ENCODE results near the gene TTBK1.

Gene TTBK1

DNA sequence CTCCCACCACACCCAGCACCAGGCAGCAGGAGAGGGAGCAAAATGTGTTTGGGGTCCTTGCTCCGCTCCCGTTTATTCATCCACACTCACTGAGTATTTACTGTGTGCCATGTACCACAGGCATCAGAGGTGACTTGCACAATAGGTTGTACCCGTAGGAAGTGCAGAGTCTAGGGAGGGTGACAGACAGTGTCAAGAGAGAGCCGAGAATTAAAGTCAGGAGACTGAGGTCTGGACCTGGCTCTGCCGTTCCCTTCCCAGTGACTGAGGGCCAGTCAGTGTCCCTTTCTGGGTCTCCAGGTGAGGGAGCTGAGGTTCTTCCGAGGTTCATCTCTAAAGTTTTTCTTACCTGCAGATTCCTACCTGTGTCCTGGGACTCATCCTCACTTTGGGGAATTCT, 22.3 kb downstream of the TTBK1 start:
- no peak for TF ChIP-seq POLR2A (IDR thresholded peaks at IDR 0.05; ENCODE audit: low read length)
- no peak for TF ChIP-seq GATA1 (IDR thresholded peaks at IDR 0.05; ENCODE audit: low read depth, low read length)
- DNase-seq, result no peak

DNA sequence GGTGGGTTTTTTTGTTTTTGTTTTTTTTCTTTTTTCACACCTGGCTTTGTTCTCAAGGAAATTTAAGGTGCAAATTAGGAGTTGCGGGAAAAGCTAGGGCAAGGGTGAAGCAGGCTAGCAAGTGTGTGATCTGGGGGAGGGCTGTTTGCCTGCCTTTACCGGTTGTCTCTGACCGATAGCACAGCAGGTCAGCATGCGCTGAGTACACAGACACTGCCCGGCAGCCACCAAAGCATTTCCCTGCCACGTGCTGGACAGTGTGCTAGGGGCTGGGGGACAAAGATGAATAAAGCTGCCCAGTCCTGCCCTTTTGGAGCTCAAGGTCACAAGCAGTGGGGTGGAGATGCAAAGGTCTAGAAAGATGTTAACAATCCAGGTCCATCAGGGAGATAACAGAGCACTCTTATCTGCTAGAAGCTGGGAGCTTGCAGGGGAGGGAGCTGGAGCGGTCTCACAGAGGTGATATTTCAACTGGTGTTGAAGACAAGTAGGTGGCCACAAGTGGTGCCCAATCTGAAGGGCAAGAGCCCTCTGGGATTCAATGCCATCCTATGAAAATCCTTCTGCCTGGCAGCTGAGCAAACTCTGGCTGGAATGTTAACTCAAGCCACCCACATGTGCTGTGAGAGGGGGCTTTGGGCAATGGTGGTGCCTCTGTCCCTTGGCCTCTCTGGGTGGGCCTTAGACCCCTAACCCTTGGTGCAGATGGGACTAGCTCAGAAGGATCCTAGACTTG, 24.5 kb downstream of the TTBK1 start:
- DNase-seq, result peak in 1 of 2 experiments; percentile 39
- TF ChIP-seq GATA1 (IDR thresholded peaks at IDR 0.05; ENCODE audit: low read depth, low read length), result no peak

DNA sequence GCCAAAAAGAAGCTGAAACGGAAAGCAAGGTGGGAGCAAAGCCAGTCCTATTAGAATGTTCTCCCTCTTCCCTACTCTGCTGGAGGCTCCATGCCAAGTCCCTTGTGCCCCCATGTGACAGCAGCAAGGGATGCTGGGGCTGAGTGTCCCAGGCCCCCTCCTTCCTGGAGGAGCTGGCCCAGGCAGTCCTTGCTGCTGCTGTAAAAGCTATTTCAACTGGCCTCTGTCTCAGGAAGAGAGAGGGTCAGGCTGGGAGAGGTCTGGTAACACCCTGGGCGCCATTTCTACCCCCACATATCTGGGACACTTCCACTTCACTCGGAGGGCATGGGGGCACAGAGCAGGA, 25.0 kb downstream of the TTBK1 start:
- TF ChIP-seq GATA1 (IDR thresholded peaks at IDR 0.05; ENCODE audit: low read depth, low read length) (no peak), POLR2A (IDR thresholded peaks at IDR 0.05; ENCODE audit: low read length) (no peak)
- DNase-seq, result no peak

DNA sequence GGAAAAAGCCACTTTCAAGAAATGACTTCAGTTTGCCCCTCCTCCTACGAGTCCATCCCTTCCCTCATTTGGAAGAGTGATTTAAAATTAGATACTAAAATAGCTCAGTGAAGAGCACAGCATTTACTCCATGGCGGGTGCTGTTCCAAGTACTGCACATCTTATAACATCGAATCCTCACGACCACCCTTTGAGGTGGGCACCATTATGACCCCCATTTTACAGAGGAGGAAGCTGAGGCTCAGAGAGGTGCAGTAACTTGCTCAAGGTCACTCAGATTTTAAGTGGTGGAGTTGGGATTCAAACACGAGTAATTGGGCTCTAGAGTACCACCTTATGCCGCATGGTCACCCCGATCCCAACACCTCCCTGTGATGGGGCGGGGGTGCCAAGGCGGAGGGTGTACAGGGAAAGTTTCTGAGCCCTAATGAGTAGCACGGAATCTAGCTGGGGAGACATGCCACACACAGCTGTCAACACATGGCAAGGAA, 25.5 kb downstream of the TTBK1 start:
- no peak for TF ChIP-seq GATA1 (IDR thresholded peaks at IDR 0.05; ENCODE audit: low read depth, low read length)
- no peak for TF ChIP-seq POLR2A (IDR thresholded peaks at IDR 0.05; ENCODE audit: low read length)

DNA sequence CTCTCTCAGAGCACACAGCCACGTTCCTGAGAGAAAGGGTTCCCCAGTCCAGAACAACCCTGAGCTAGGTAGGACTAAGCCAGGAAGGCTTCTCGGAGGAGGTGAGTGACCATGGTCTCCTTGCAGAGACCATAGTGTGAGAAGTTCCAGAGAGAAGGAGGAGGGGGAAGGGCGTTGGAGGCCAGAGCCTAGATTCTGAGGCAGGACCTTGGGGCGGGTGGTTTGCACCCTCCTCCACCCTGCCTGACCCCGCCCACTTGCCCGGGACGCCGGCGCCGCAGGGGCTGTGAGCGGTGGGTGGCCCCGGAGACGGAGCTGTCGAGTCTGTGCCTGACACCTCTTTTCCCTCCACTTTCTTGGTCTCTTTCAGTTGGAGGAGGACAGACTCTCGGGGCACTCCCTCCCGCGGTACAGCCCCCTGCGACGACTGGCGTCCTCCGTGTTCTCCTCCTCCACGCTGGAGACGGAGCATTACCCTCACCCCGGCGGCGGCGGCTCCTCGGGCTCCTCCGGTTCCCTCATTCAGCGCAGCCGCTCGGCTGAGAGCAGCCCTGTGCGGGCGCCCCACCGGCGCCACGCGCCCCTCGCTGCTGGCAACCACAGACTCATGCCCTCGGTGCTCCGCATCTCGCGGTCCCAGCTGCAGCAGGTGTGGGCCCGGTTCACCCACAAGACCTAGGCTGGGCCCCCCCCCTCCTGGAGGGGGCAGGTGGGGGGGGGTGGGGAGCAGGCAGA, 26.2 kb downstream of the TTBK1 start:
- TF ChIP-seq POLR2A (IDR thresholded peaks at IDR 0.05; ENCODE audit: low read length), result no peak
- peak; percentile 42 to 46 for DNase-seq

More for the DNA sequence above, 25.5 kb downstream of the TTBK1 start:
- no peak for DNase-seq

DNA sequence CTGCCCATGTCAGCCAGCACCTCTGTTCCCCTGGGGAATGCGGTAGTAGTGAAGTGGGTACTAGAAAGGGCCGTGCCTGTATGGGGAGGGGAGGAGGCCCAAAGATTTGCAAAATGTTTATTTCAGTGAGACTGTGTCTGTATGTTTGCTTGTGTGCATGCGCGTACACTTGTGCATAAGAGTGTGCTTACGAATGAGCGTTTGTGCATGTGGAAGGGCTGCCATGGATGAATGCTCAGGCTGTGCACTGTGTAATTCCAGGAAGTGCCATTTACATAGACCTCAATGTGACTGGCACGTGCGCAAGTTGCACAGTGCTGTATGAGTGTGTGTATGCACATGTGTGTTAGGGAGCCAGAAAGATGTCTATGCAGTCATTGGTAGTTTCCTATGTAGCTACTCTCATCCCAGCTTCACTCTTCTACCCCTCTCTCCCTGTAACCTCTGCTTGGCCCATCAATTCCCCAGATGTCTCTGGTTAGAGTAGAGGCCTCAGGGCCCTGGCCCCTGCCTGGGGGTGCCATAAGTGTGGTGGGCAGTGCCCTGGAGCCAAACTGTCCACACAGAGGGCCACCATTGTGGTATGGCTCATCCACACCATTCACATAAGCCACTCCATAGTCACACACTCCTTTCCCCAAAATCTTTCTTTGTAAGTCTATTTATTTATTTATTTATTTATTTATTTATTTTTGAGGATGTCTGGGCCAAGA, 28.0 kb downstream of the TTBK1 start:
- TF ChIP-seq GATA1 (IDR thresholded peaks at IDR 0.05; ENCODE audit: low read depth, low read length) (no peak), POLR2A (IDR thresholded peaks at IDR 0.05; ENCODE audit: low read length) (no peak)
- no peak for DNase-seq

DNA sequence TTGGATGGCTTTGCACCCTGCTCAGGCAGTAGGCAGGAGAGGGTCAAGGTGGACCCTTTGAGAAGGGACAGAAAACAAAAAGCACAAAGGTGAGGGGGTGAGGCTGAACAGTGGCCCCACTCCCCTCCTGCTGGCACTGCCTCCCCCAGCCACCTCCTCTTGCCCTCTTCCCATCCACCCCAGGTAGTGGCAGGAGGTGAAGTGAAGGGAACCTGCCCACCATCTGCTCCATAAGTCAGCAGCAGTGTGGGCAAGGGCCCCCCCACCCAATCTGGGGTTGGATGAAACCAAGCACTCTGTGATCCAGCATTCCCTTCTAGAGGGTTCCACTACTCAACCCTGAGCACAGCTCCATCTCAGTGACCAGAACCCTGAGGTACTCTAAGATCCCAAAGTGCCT, 28.7 kb downstream of the TTBK1 start:
- TF ChIP-seq POLR2A (IDR thresholded peaks at IDR 0.05; ENCODE audit: low read length) (no peak), GATA1 (IDR thresholded peaks at IDR 0.05; ENCODE audit: low read depth, low read length) (no peak)
- no peak for DNase-seq

DNA sequence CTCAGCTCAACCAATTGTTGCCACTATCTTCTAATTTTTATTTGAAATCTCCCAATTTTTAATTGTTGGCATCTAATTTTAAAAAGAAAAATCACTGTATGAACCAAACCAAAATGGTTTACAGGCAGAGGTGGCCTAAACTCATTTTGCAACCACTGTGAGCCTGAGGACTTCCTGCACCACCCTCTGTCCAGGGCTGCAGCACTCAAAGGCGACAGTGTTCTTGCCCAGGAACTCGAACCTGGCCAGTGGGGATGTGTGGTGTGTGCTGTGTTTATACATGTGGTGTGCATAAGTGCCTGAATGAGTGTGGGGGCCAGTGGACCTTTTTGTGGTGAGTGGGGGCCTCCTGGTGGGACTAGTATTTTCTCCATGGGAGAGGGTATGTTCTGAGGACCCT, 30.4 kb downstream of the TTBK1 start:
- TF ChIP-seq GATA1 (IDR thresholded peaks at IDR 0.05; ENCODE audit: low read depth, low read length), result no peak
- TF ChIP-seq POLR2A (IDR thresholded peaks at IDR 0.05; ENCODE audit: low read length), result no peak
- DNase-seq, result no peak

DNA sequence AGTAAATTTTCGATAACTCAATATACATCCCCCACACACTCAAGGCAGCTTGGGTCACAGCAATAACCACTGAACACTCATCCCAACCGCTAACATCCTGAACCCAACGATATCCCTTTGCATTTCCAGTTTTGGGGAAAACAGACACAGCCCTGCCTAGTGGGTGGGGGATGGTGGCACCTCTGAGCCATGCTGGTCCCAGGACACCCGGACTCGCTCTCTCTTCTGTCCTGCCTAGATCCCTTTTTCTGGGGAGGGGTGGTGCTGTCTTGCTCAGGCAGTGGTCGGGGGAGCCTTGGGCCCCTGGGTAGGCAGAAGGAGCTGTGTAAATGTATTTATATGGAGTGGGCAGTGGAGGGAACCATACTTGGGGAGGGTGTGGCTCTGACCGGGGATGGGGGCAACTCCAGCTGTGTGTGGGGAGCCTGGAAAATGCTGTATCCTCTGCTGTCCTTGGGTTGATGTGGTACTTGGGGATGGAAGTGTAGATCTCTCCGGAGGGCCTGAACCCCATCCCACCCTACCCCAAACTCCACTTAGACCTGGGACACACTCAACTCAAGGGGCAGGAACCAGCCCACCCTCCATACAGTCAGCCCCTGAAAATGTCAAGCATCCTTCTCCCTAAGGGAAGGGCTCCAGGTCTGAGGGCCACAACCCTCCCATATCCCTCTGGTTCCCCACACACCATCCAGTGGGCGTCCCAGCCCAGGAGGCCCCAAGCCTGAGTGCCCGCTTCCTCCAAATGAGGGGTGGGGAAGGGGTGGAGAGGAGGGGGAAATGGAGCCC, 31.0 kb downstream of the TTBK1 start:
- TF ChIP-seq POLR2A (IDR thresholded peaks at IDR 0.05; ENCODE audit: low read length), result no peak
- no peak for TF ChIP-seq GATA1 (IDR thresholded peaks at IDR 0.05; ENCODE audit: low read depth, low read length)
- DNase-seq, result no peak

DNA sequence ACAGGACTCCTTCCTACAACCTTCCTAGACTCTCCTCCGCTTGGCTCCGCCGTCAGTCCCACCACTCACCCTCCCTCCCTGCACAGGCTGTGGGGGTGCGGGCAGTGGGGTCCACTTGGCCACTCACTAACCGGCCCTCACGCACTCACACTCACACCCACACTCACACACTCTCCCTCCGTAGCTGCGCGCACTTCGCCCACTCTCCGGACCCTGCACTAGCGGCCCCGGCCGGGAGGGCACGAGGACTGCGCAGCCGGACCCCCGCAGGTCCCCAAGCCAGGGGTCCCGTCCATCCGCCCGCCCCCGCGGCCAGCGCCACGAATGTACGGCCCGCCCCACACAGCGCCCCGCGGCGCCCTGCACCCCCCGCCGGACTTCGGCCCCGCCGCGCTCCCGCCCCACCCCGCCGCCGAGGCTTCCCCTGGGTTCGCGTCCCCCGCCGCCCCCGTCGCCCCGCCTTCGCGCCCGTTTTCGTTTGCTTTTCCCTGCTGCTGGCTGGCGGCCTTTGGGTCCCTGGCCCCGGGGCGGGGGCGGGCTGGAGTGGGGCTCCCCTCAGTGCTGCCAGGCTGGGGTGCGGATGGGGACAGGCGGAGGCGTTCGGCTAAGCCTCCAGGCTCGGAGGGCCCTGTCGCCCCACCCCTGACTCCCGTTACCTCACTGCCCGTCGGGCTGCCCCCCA, 31.8 kb downstream of the TTBK1 start:
- TF ChIP-seq GATA1 (IDR thresholded peaks at IDR 0.05; ENCODE audit: low read depth, low read length) (no peak), POLR2A (IDR thresholded peaks at IDR 0.05; ENCODE audit: low read length) (no peak)
- DNase-seq, result no peak

DNA sequence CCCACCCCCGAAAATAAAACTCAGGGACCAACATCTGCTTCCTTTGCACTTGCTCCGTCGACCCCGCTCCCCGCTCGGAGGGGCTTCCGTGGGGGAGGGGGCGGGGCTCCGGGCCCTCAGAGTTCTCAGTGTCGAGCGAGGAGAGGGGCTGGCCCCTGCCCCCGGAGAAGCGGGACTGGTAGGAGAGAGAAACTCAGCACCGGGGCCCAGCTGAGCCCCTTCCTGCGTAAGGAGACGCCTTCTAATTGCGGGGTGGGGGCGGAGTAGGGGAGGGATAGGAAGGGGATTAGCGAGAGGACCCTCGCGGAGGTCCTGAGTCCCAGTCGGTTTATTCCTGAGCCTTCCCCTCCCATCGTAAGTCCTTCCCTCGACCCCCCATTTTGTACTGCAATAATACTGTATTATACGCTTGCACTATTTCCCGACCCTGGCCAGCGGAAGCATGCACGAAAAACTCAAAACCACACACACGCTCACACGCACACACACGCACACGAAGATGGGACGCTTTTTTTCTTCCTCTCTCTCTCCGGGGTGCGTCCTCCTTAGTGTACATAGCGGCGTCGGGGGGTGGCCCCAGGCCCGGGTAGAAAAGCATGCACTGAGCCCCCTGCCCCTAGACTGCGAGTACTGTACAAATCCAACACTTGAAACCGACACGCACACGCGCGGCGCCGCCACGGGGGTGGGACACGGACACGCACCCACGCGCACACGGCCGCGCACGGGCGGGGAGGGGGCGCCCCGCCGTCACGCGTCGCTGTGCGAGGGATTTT, 32.7 kb downstream of the TTBK1 start:
- DNase-seq, result no peak
- no peak for TF ChIP-seq GATA1 (IDR thresholded peaks at IDR 0.05; ENCODE audit: low read depth, low read length)
- TF ChIP-seq POLR2A (IDR thresholded peaks at IDR 0.05; ENCODE audit: low read length), result no peak

DNA sequence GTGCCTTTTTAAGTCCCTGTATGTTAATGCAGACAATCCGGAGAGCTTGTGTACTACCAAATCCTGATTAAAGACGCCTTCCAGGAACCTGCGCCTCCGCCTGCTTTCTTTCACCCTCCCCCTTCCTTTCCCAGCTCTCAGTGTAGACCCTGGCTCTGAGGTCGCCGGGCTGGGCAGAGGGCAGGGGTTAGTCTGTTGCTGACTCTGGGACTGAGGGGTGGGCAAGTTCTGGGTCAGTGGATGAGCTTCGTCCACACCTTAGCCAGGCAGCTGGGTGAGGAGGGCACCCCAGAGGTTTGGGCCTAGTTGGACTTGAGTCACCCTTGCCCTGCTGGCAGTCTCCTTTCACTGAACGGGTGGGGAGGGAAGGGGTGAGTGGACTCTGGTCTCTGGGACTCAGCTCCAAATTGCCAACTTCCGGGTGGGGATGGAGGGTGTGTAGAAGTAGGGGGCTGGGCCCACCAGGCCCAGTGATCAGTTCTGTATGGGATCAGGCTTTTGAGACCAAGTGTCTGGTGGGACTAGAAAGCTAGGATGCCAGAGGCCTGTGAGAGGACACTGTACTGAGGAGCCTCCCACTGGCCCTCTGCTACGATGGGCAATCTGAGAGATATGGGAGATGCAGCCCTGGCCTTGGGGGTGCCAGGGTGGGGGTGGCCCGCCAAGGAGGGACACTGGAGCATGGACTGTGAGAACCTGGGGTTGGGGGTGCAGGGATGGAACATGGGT, 33.5 kb downstream of the TTBK1 start:
- TF ChIP-seq GATA1 (IDR thresholded peaks at IDR 0.05; ENCODE audit: low read depth, low read length) (no peak), POLR2A (IDR thresholded peaks at IDR 0.05; ENCODE audit: low read length) (no peak)
- no peak for DNase-seq
